Osteocyte (in vitro differentiated cells): ENCODE data around the gene FBXL14. TPM values are rescaled to one million over a fixed set of nuclear protein-coding genes. Genes with fewer than 3 reads are reported as not detected.
A peak's percentile ranks its signal among the peaks of the same experiment; 100 is the strongest.
"Not testable (repeated sequence)": the region's sequence is repeated elsewhere in the genome, so short reads cannot be mapped to it uniquely, and the experiment has no call there.

Experiments used
- DNase-seq: peaks from one replicate; pipeline ENCODE4 v3.0.0; 2021; ENCODE audit warnings: mixed read lengths; ENCODE audit not compliant: unreplicated experiment; ENCODE audit errors: extremely low spot score
- H3K27ac Mint-ChIP-seq: one replicate; pipeline ENCODE4 v1.8.0; 2021; ENCODE audit warnings: mild to moderate bottlenecking, mixed read lengths; ENCODE audit not compliant: unreplicated experiment
- H3K27me3 Mint-ChIP-seq: one replicate; pipeline ENCODE4 v1.8.0; 2021; ENCODE audit warnings: mixed read lengths; ENCODE audit not compliant: unreplicated experiment
- H3K36me3 Mint-ChIP-seq: one replicate; pipeline ENCODE4 v1.8.0; 2021; ENCODE audit warnings: mixed read lengths; ENCODE audit not compliant: unreplicated experiment
- H3K4me1 Mint-ChIP-seq: one replicate; pipeline ENCODE4 v1.8.0; 2021; ENCODE audit warnings: mixed read lengths; ENCODE audit not compliant: unreplicated experiment
- H3K4me3 Mint-ChIP-seq: one replicate; pipeline ENCODE4 v1.8.0; 2021; ENCODE audit warnings: mild to moderate bottlenecking, moderate library complexity, mixed read lengths; ENCODE audit not compliant: unreplicated experiment
- H3K9me3 Mint-ChIP-seq: one replicate; pipeline ENCODE4 v1.8.0; 2021; ENCODE audit warnings: mixed read lengths; ENCODE audit not compliant: unreplicated experiment
- total RNA-seq: library from RNA; stranded (reverse); gene quantifications from 2 replicates; pipeline ENCODE4 v1.2.1, GENCODE V29; 2021
- TF ChIP-seq, protein P1 (sequence below): fragments of 200-600 bp; sonication (generic); IDR thresholded peaks from 2 replicates; pipeline ENCODE4 v1.5.0; 2021; ENCODE audit warnings: antibody characterized with exemption, mild to moderate bottlenecking, moderate library complexity

The FBXL14 gene
- total RNA-seq, 1 donor from 2014 or later: 9.1 TPM

DNA sequence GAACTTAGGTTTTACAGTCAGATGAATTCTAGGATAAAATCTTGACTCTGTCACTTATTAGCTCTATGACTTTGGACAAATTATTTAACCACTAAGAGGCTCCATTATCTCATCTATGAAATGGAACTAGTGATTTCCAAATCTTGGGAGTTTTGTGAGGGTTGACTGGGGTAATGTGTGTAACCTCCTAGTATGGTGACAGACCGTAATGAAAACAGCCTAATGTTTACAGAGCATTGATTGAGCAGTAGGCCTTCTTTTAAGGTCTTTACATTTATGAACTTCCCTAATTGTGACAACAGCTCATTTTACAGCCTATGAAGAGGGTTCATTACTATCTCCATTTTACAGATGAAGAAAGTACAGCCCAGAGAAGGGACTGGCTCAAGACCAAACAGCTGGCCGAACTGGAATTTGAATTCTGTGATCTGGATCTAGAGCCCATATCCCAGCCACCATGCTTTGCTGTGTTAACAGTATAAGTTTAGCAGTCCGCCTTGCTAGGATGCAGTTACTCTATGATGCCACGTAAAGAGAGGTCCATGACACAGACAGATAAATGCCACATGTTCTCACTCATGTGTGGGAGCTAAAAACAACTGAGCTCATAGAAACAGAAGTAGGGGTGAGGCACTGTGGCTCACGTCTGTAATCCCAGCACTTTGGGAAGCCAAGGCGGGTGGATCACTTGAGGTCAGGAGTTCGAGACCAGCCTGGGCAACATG lies 9.1 kb upstream of the FBXL14 start:
- TF ChIP-seq, protein P1, sequence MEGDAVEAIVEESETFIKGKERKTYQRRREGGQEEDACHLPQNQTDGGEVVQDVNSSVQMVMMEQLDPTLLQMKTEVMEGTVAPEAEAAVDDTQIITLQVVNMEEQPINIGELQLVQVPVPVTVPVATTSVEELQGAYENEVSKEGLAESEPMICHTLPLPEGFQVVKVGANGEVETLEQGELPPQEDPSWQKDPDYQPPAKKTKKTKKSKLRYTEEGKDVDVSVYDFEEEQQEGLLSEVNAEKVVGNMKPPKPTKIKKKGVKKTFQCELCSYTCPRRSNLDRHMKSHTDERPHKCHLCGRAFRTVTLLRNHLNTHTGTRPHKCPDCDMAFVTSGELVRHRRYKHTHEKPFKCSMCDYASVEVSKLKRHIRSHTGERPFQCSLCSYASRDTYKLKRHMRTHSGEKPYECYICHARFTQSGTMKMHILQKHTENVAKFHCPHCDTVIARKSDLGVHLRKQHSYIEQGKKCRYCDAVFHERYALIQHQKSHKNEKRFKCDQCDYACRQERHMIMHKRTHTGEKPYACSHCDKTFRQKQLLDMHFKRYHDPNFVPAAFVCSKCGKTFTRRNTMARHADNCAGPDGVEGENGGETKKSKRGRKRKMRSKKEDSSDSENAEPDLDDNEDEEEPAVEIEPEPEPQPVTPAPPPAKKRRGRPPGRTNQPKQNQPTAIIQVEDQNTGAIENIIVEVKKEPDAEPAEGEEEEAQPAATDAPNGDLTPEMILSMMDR: no peak
- no peaks in the 10 kb centered on the region for H3K9me3 Mint-ChIP-seq
- peak overlapping the region; percentile 97 for H3K27ac Mint-ChIP-seq
- peaks cover 55% of the 10 kb centered on the region for H3K4me1 Mint-ChIP-seq
- no peaks in the 10 kb centered on the region for H3K36me3 Mint-ChIP-seq
- no peaks in the 10 kb centered on the region for H3K27me3 Mint-ChIP-seq
- DNase-seq: no peak
- no peak overlapping the region for H3K4me3 Mint-ChIP-seq

DNA sequence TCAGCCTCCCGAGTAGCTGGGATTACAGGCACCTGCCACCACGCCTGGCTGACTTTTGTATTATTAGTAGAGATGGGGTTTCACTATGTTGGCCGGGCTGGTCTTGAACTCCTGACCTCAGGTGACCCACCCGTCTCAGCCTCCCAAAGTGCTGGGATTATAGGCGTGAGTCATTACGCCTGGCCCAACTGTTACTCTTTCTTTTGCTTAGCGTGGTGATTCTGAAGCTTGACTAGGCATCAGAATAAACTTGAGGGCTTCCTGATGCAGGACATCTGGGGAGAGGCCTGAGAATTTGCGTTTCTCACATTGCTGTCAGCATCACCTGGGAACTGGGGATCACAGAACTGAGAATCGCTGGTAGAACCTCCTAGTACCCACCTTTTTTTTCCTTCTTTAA lies 8.3 kb upstream of the FBXL14 start:
- not testable (repeated sequence) for H3K36me3 Mint-ChIP-seq, DNase-seq, H3K27me3 Mint-ChIP-seq, H3K9me3 Mint-ChIP-seq, H3K4me3 Mint-ChIP-seq
- peak overlapping the region; percentile 83 for H3K27ac Mint-ChIP-seq
- H3K4me1 Mint-ChIP-seq: peaks cover 49% of the 10 kb centered on the region

DNA sequence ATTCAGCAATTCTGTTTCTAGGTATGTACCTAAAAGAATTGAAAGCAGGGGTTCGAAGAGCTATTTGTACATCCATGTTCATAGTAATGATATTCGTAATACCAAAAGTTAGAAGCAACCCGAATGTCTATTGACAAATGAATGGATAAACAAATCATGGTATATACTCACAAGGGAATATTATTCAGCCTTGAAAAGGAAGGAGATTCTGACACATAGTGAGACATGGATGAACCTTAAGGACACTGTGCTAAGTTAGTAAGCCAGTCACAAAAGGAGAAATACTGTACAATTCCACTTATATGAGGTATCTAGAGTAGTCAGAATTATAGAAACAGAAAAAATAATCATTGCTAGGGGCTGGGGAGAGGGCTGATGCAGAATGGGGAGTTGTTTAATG lies 4.4 kb upstream of the FBXL14 start:
- peak overlapping the region; percentile 10 for H3K27ac Mint-ChIP-seq
- no peaks in the 10 kb centered on the region for H3K27me3 Mint-ChIP-seq
- peaks cover 43% of the 10 kb centered on the region for H3K4me1 Mint-ChIP-seq
- no peak for DNase-seq
- H3K36me3 Mint-ChIP-seq: no peaks in the 10 kb centered on the region
- no peaks in the 10 kb centered on the region for H3K9me3 Mint-ChIP-seq
- TF ChIP-seq, protein P1: no peak
- no peak overlapping the region for H3K4me3 Mint-ChIP-seq

DNA sequence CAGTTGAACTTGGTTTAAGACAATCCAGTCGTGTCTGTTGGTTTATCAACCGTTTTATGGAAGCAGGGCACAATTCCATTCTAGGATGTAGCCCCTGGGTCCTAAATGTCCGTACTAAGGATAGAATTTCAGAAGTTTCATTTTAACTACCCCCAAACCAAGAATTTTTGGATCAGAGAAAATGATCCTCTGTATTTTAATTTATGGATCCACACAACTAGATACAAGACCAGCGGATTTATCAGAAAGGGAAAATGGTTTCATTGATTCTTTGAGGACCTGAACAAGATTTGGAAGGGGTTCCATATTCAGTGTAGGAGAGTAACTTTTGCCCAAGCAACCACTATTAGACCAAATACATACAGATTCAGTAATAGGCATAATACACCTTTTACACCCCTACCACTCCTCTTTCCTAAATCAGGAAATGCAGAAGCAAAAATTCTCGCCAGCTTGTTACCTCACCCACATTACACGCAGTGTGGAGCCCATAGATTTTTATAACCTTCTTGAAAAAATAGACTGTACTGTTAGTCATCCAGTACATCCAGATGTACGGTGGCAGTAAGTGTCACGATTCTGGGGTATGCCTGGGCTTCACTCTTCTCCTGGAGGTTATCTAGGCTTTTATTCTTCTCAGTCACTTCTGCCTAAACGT lies 1.4 kb upstream of the FBXL14 start:
- TF ChIP-seq, protein P1: no peak
- Mint-ChIP-seq H3K4me3 (peak overlapping the region; percentile 74), H3K36me3 (no peaks in the 10 kb centered on the region), H3K9me3 (no peaks in the 10 kb centered on the region), H3K4me1 (peaks cover 48% of the 10 kb centered on the region), H3K27ac (peak overlapping the region; percentile 93), H3K27me3 (no peaks in the 10 kb centered on the region)
- DNase-seq: no peak

DNA sequence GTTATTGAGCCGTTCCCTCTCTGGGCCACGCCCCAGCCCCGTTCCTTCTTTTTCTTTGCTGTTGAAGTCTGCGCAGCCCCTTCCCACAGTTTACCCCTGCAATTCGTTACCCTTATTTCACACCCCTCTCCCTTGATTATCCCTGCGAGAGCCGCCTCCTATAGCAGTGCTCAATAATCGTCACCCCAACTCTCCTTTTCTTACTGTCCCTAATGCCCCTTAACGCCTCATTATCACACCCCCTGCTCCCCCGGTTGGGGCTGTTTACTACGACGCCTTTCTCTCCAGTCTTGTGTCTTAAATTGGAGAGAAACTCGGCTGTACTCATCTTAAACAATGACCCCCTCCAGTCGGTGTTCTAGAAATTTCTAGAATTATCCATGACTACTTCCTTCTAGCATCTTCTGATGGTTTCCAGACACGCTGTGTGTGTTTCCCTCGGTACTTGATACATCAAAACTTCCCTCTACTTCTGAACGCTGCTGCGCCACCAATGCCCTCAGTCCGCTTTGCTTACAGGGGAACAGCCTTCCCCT lies 713 bp upstream of the FBXL14 start:
- Mint-ChIP-seq H3K36me3 (no peaks in the 10 kb centered on the region), H3K9me3 (no peaks in the 10 kb centered on the region), H3K4me1 (peaks cover 53% of the 10 kb centered on the region), H3K27ac (peak overlapping the region; percentile 93), H3K4me3 (peak overlapping the region; percentile 74), H3K27me3 (no peaks in the 10 kb centered on the region)
- no peak for DNase-seq
- TF ChIP-seq, protein P1: no peak
